ENCODE data around the gene EGFL7.

EGFL7 gene

DNA sequence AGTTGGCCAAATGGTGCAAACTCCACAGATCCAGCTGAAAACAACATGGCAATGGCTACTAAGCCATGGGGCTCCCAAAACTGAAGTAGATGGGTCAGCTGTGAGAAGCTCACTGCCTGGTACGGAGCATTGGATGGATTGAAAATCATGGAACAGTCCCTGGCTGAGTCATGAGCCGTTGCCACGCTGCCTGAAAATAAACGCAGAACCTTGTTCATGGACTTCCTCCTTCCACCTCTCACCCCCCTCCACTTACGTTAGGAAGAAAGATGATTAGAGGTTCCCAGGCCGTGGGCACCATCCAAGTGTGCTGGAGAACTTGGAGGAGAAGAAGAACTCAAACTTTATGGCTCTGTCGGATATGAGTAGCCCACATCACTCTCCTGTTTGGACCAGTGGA lies 42.8 kb downstream of the EGFL7 start:
- Histone ChIP-seq H2BK5ac (ENCODE audit: low read depth, low read length, poor library complexity, severe bottlenecking) (no peak overlapping the region), H3K4me1 (ENCODE audit: control insufficient read depth, insufficient read depth, low read depth, low read length) (peaks cover under 1% of the 10 kb centered on the region), H2AFZ (ENCODE audit: low read depth, low read length) (no peak overlapping the region), H2BK12ac (ENCODE audit: low read length in 2 of 2) (no peak overlapping the region), H3K4me3 (ENCODE audit: insufficient read depth in 1 of 2, low read depth in 1 of 2, low read length in 2 of 2) (no peak overlapping the region), H3K23ac (ENCODE audit: low read length in 2 of 2) (no peak overlapping the region), H2AK5ac (ENCODE audit: low read length, severe bottlenecking) (no peak overlapping the region), H4K91ac (ENCODE audit: low read length) (no peak overlapping the region), H3K14ac (ENCODE audit: low read length in 2 of 2) (no peak overlapping the region), H3K18ac (ENCODE audit: low read depth in 1 of 2, low read length in 2 of 2) (no peak overlapping the region), H3K27ac (ENCODE audit: low read length, poor library complexity, severe bottlenecking) (no peak overlapping the region), H2BK120ac (ENCODE audit: low read depth, low read length) (no peak overlapping the region), H3K9ac (ENCODE audit: low read length) (no peak overlapping the region), H2BK15ac (ENCODE audit: low read depth, poor library complexity, severe bottlenecking) (no peak overlapping the region), H4K8ac (ENCODE audit: low read length) (no peak overlapping the region), H3K4ac (ENCODE audit: low read depth in 1 of 2, low read length in 2 of 2) (no peak overlapping the region), H3K36me3 (ENCODE audit: control insufficient read depth in 1 of 2, insufficient read depth in 2 of 2, low read depth in 1 of 2, low read length in 2 of 2) (no peaks in the 10 kb centered on the region), H3K27me3 (ENCODE audit: control insufficient read depth in 1 of 2, insufficient read depth in 1 of 2, low read length in 2 of 2) (peaks cover 14 to 59% of the 10 kb centered on the region in 2 experiments), H3K9me3 (ENCODE audit: control insufficient read depth, low read length) (no peaks in the 10 kb centered on the region), H3K4me2 (ENCODE audit: low read length, poor library complexity, severe bottlenecking) (no peak overlapping the region), H3K79me1 (replicated peaks; ENCODE audit: low read length, poor library complexity, severe bottlenecking) (no peaks in the 10 kb centered on the region)
- no peak for DNase-seq
- 86% methylated on average over 4 of the region's 7 CpGs for WGBS

DNA sequence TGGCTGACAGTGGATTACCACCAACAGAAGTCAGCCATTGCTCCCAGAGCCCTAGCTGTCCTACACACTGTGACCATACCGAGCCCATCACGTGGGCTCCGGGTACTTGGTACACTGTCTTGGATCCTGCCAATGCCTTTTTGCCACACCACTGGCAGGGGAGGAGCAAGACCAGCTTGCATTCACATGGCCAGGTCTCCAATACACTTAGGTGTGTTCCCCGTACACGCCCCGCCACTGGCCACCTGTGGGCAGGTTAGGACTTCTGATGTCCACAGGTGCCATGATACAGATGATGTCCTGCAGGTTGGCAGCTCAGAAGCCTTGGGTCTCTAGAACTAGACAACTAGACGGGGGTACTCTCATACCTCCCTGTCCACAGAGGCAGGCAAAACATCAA lies 44.3 kb downstream of the EGFL7 start:
- H3K23ac ChIP-seq (ENCODE audit: low read length in 2 of 2): no peak overlapping the region
- no peak overlapping the region for H3K14ac ChIP-seq (ENCODE audit: low read length in 2 of 2)
- H3K9me3 ChIP-seq (ENCODE audit: control insufficient read depth, low read length): no peaks in the 10 kb centered on the region
- WGBS: 94% methylated on average over 6 of the region's 7 CpGs
- no peak overlapping the region for H2BK120ac ChIP-seq (ENCODE audit: low read depth, low read length)
- H2BK5ac ChIP-seq (ENCODE audit: low read depth, low read length, poor library complexity, severe bottlenecking): no peak overlapping the region
- no peak overlapping the region for H4K8ac ChIP-seq (ENCODE audit: low read length)
- no peak overlapping the region for H3K27ac ChIP-seq (ENCODE audit: low read length, poor library complexity, severe bottlenecking)
- H3K9ac ChIP-seq (ENCODE audit: low read length): no peak overlapping the region
- H3K4me1 ChIP-seq (ENCODE audit: control insufficient read depth, insufficient read depth, low read depth, low read length): peaks cover 8% of the 10 kb centered on the region
- H3K79me1 ChIP-seq (replicated peaks; ENCODE audit: low read length, poor library complexity, severe bottlenecking): no peaks in the 10 kb centered on the region
- H2BK12ac ChIP-seq (ENCODE audit: low read length in 2 of 2): no peak overlapping the region
- H2BK15ac ChIP-seq (ENCODE audit: low read depth, poor library complexity, severe bottlenecking): no peak overlapping the region
- H3K27me3 ChIP-seq (ENCODE audit: control insufficient read depth in 1 of 2, insufficient read depth in 1 of 2, low read length in 2 of 2): peaks cover 5 to 51% of the 10 kb centered on the region in 2 experiments
- no peak overlapping the region for H4K91ac ChIP-seq (ENCODE audit: low read length)
- no peak overlapping the region for H2AK5ac ChIP-seq (ENCODE audit: low read length, severe bottlenecking)
- H3K4ac ChIP-seq (ENCODE audit: low read depth in 1 of 2, low read length in 2 of 2): no peak overlapping the region
- no peak overlapping the region for H3K4me3 ChIP-seq (ENCODE audit: insufficient read depth in 1 of 2, low read depth in 1 of 2, low read length in 2 of 2)
- DNase-seq: no peak
- no peaks in the 10 kb centered on the region for H3K36me3 ChIP-seq (ENCODE audit: control insufficient read depth in 1 of 2, insufficient read depth in 2 of 2, low read depth in 1 of 2, low read length in 2 of 2)
- H3K18ac ChIP-seq (ENCODE audit: low read depth in 1 of 2, low read length in 2 of 2): no peak overlapping the region
- H2AFZ ChIP-seq (ENCODE audit: low read depth, low read length): no peak overlapping the region
- no peak overlapping the region for H3K4me2 ChIP-seq (ENCODE audit: low read length, poor library complexity, severe bottlenecking)

DNA sequence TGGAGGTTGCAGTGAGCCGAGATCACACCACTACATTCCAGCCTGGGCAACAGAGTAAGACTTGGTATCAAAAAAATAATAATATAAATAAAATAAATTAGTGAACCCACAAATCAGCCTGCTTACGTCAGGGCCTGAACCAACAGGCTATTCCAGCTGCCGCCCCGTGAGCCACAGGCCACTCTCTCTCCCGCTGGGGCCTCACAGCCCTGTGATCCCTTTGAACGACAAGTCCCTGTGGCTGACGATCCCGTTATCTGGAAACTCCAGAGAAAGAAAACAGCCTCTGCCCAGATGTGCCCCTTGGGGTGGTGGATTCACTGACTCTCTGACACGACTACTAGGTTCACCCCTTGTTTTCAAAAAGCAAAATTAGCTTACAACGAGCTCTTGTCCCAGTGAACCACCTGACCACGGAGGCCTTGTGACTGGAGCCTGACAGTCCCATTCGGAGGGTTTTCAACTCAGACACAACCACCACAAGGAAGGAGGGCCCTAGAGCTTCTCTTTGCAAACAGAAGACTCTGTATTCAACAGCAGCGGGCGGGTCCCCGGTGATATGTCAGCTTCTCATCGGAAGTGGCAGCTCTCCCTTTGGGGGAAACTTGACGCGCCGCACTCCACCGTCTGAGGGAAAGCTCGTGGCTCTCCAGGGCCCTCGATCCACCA lies 45.3 kb downstream of the EGFL7 start:
- no peak overlapping the region for H2BK15ac ChIP-seq (ENCODE audit: low read depth, poor library complexity, severe bottlenecking)
- 87% methylated on average over 21 of the region's 22 CpGs for WGBS
- H4K91ac ChIP-seq (ENCODE audit: low read length): no peak overlapping the region
- H3K4ac ChIP-seq (ENCODE audit: low read depth in 1 of 2, low read length in 2 of 2): no peak overlapping the region
- no peak overlapping the region for H3K4me3 ChIP-seq (ENCODE audit: insufficient read depth in 1 of 2, low read depth in 1 of 2, low read length in 2 of 2)
- H3K9me3 ChIP-seq (ENCODE audit: control insufficient read depth, low read length): no peaks in the 10 kb centered on the region
- H3K18ac ChIP-seq (ENCODE audit: low read depth in 1 of 2, low read length in 2 of 2): no peak overlapping the region
- no peaks in the 10 kb centered on the region for H3K79me1 ChIP-seq (replicated peaks; ENCODE audit: low read length, poor library complexity, severe bottlenecking)
- no peak overlapping the region for H2BK120ac ChIP-seq (ENCODE audit: low read depth, low read length)
- H3K36me3 ChIP-seq (ENCODE audit: control insufficient read depth in 1 of 2, insufficient read depth in 2 of 2, low read depth in 1 of 2, low read length in 2 of 2): no peaks in the 10 kb centered on the region
- no peak overlapping the region for H3K14ac ChIP-seq (ENCODE audit: low read length in 2 of 2)
- no peak overlapping the region for H2BK5ac ChIP-seq (ENCODE audit: low read depth, low read length, poor library complexity, severe bottlenecking)
- H3K23ac ChIP-seq (ENCODE audit: low read length in 2 of 2): no peak overlapping the region
- H2BK12ac ChIP-seq (ENCODE audit: low read length in 2 of 2): no peak overlapping the region
- peaks cover 12% of the 10 kb centered on the region for H3K4me1 ChIP-seq (ENCODE audit: control insufficient read depth, insufficient read depth, low read depth, low read length)
- no peak overlapping the region for H3K9ac ChIP-seq (ENCODE audit: low read length)
- H2AFZ ChIP-seq (ENCODE audit: low read depth, low read length): no peak overlapping the region
- H2AK5ac ChIP-seq (ENCODE audit: low read length, severe bottlenecking): peak overlapping the region; percentile 19
- no peak overlapping the region for H3K4me2 ChIP-seq (ENCODE audit: low read length, poor library complexity, severe bottlenecking)
- no peak overlapping the region for H4K8ac ChIP-seq (ENCODE audit: low read length)
- no peak for DNase-seq
- peaks cover 5 to 50% of the 10 kb centered on the region in 2 experiments for H3K27me3 ChIP-seq (ENCODE audit: control insufficient read depth in 1 of 2, insufficient read depth in 1 of 2, low read length in 2 of 2)
- no peak overlapping the region for H3K27ac ChIP-seq (ENCODE audit: low read length, poor library complexity, severe bottlenecking)

- Histone ChIP-seq H3K14ac (ENCODE audit: low read length in 2 of 2) (no peak overlapping the region), H4K91ac (ENCODE audit: low read length) (no peak overlapping the region), H3K4me2 (ENCODE audit: low read length, poor library complexity, severe bottlenecking) (no peak overlapping the region), H3K79me1 (replicated peaks; ENCODE audit: low read length, poor library complexity, severe bottlenecking) (peaks cover 3% of the 10 kb centered on the region), H3K4ac (ENCODE audit: low read depth in 1 of 2, low read length in 2 of 2) (no peak overlapping the region), H2BK12ac (ENCODE audit: low read length in 2 of 2) (no peak overlapping the region), H3K27ac (ENCODE audit: low read length, poor library complexity, severe bottlenecking) (no peak overlapping the region), H2AK5ac (ENCODE audit: low read length, severe bottlenecking) (no peak overlapping the region), H3K27me3 (ENCODE audit: control insufficient read depth in 1 of 2, insufficient read depth in 1 of 2, low read length in 2 of 2) (peaks cover 9 to 57% of the 10 kb centered on the region in 2 experiments), H2BK120ac (ENCODE audit: low read depth, low read length) (no peak overlapping the region), H4K8ac (ENCODE audit: low read length) (no peak overlapping the region), H3K9ac (ENCODE audit: low read length) (no peak overlapping the region), H2BK15ac (ENCODE audit: low read depth, poor library complexity, severe bottlenecking) (no peak overlapping the region), H3K36me3 (ENCODE audit: control insufficient read depth in 1 of 2, insufficient read depth in 2 of 2, low read depth in 1 of 2, low read length in 2 of 2) (peaks cover 0 to 4% of the 10 kb centered on the region in 2 experiments), H3K4me1 (ENCODE audit: control insufficient read depth, insufficient read depth, low read depth, low read length) (peaks cover 23% of the 10 kb centered on the region), H3K4me3 (ENCODE audit: insufficient read depth in 1 of 2, low read depth in 1 of 2, low read length in 2 of 2) (no peak overlapping the region), H3K23ac (ENCODE audit: low read length in 2 of 2) (no peak overlapping the region), H3K18ac (ENCODE audit: low read depth in 1 of 2, low read length in 2 of 2) (no peak overlapping the region), H3K9me3 (ENCODE audit: control insufficient read depth, low read length) (no peaks in the 10 kb centered on the region), H2BK5ac (ENCODE audit: low read depth, low read length, poor library complexity, severe bottlenecking) (no peak overlapping the region), H2AFZ (ENCODE audit: low read depth, low read length) (no peak overlapping the region)
- no peak for DNase-seq
- 96% methylated on average over 24 of the region's 24 CpGs for WGBS
Observed at GRCh38 chr9:136709454-136710109, 46.9 kb downstream of the EGFL7 start.

Measured in mesenchymal stem cell (in vitro differentiated cells and primary cell).